HepG2 (cell line): Measurements from ENCODE around the gene KDELR3. TPM values are rescaled to one million over a fixed set of nuclear protein-coding genes. Genes with fewer than 3 reads are reported as not detected.

ENCODE experiments used
- PCBP2 ChIP-seq: fragments of 200-400 bp; formaldehyde crosslinking; optimal IDR thresholded peaks from 2 replicates; pipeline ENCODE3; 2018; ENCODE audit warnings: low read length, low read depth; ENCODE audit not compliant: poor library complexity, severe bottlenecking
- RBFOX2 ChIP-seq: fragments of 200-400 bp; formaldehyde crosslinking; IDR thresholded peaks from 2 replicates; pipeline ENCODE4 v1.6.1; 2017; ENCODE audit warnings: low read depth, mild to moderate bottlenecking, low read length
- TBX3 ChIP-seq: fragments of 450-650 bp; IDR thresholded peaks from 2 replicates; pipeline ENCODE4 v1.6.1; 2017; ENCODE audit warnings: antibody characterized with exemption, mild to moderate bottlenecking, inconsistent platforms, borderline replicate concordance
- TRIM24 ChIP-seq: sonication (generic); formaldehyde crosslinking; IDR thresholded peaks from 2 replicates; pipeline ENCODE4 v1.8.0; 2022; ENCODE audit warnings: mild to moderate bottlenecking, missing genetic modification reagents
- ZFP36L2 ChIP-seq: sonication (generic); formaldehyde crosslinking; IDR thresholded peaks from 2 replicates; pipeline ENCODE4 v1.4.0; 2020; ENCODE audit warnings: missing genetic modification reagents
- ZMAT3 ChIP-seq: sonication (generic); formaldehyde crosslinking; conservative IDR thresholded peaks from 2 replicates; pipeline ENCODE4 v1.7.0; 2021; ENCODE audit warnings: missing genetic modification reagents
- ZNF432 ChIP-seq: sonication (generic); formaldehyde crosslinking; IDR thresholded peaks from 2 replicates; pipeline ENCODE4 v1.5.0; 2020; ENCODE audit warnings: missing genetic modification reagents, mild to moderate bottlenecking, borderline replicate concordance
- ZNF629 ChIP-seq: sonication (generic); formaldehyde crosslinking; conservative IDR thresholded peaks from 2 replicates; pipeline ENCODE4 v1.5.0; 2020; ENCODE audit warnings: missing genetic modification reagents
- polyA plus RNA-seq, 8 experiments: library from polyadenylated mRNA; depleted of rRNA in 3 of 8; stranded (reverse) in 7 of 8; unstranded in 1 of 8; fragments of >200 nt; fragmentation: Illumina TruSeq in 4 of 8; extraction: Trizol in 4 of 8; gene quantifications; 2 replicates each; pipeline versions ENCODE4 v1.2.1 to v1.2.3, GENCODE V29; 2011 to 2016; ENCODE audit warnings: low read depth in 4 of 8, missing spikeins in 1 of 8, mixed read lengths in 1 of 8; ENCODE audit not compliant: insufficient read depth in 1 of 8
- total RNA-seq, 5 experiments: library from RNA; depleted of rRNA; stranded (reverse); fragments of >200 nt; fragmentation: Illumina TruSeq; extraction: Trizol; gene quantifications; 2 replicates each; pipeline ENCODE4 v1.2.3, GENCODE V29; 2016; ENCODE audit warnings: low read depth in 1 of 5
- TF ChIP-seq, protein P1 (sequence below): sonication (generic); formaldehyde crosslinking; IDR thresholded peaks from 2 replicates; pipeline ENCODE4 v1.8.1; 2023; ENCODE audit warnings: mild to moderate bottlenecking, missing genetic modification reagents
- TF ChIP-seq, protein P2 (sequence below): IDR thresholded peaks from 2 replicates; pipeline ENCODE4 v1.6.1; 2016
- TF ChIP-seq, protein P3 (sequence below): sonication (generic); formaldehyde crosslinking; IDR thresholded peaks from 2 replicates; pipeline ENCODE4 v1.8.0; 2022; ENCODE audit warnings: missing genetic modification reagents, mild to moderate bottlenecking, borderline replicate concordance
- TF ChIP-seq, protein P4 (sequence below): sonication (generic); formaldehyde crosslinking; IDR thresholded peaks from 2 replicates; pipeline ENCODE4 v1.4.0; 2020; ENCODE audit warnings: mild to moderate bottlenecking, missing genetic modification reagents
- TF ChIP-seq, protein P5 (sequence below): sonication (generic); formaldehyde crosslinking; IDR thresholded peaks from 2 replicates; pipeline ENCODE4 v1.5.1; 2020; ENCODE audit warnings: missing genetic modification reagents, mild to moderate bottlenecking, borderline replicate concordance
- TF ChIP-seq, protein P6 (sequence below): sonication (generic); formaldehyde crosslinking; IDR thresholded peaks from 2 replicates; pipeline ENCODE4 v1.5.0; 2020; ENCODE audit warnings: mild to moderate bottlenecking, missing genetic modification reagents

The KDELR3 gene
- total and polyA plus RNA-seq, 2 of the 13 experiments (the other 11 are each of a cell fraction or from before 2014, with no cell fraction given): 24.2 to 65.7 TPM

DNA sequence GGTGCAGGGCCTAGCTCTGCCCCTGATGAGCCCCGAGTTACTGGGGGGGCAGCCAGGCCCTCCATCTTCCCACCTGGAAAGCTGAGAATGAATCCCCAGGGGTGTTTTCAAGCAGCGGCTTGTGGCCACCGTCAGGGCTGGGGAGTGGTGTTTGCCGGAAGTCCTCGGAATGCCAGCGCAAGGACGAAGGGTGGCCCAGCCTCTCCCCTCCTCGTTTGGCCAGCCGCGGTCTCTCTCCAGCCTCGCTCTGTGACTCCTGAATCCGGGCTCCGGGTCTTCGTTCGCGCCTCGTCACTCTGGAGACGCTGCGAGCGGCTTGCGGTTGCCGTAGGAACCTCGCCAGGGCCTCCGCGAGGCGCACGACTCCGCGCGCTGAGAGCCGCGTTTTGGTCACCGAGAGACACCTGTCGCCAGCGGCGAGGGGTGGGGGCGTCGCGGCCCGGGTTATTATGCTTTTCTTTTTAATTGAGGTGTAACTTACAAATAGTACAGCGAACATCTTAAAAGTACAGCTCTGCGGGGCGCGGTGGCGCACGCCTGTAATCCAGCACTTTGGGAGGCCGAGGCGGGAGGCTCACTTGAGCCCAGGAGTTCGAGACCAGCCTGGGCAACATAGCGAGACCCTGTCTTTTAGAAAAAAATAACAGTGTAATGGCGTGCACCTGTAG, 6.3 kb upstream of the KDELR3 start (continued):
- no peak for TF ChIP-seq ZNF432 (CRISPR knock-in tag)
- TF ChIP-seq, protein P1, sequence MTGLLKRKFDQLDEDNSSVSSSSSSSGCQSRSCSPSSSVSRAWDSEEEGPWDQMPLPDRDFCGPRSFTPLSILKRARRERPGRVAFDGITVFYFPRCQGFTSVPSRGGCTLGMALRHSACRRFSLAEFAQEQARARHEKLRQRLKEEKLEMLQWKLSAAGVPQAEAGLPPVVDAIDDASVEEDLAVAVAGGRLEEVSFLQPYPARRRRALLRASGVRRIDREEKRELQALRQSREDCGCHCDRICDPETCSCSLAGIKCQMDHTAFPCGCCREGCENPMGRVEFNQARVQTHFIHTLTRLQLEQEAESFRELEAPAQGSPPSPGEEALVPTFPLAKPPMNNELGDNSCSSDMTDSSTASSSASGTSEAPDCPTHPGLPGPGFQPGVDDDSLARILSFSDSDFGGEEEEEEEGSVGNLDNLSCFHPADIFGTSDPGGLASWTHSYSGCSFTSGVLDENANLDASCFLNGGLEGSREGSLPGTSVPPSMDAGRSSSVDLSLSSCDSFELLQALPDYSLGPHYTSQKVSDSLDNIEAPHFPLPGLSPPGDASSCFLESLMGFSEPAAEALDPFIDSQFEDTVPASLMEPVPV (CRISPR knock-in tag): no peak
- peak; percentile 30; the same call in 1 of the 2 replicates for TF ChIP-seq ZNF629 (CRISPR knock-in tag)
- TF ChIP-seq, protein P2, sequence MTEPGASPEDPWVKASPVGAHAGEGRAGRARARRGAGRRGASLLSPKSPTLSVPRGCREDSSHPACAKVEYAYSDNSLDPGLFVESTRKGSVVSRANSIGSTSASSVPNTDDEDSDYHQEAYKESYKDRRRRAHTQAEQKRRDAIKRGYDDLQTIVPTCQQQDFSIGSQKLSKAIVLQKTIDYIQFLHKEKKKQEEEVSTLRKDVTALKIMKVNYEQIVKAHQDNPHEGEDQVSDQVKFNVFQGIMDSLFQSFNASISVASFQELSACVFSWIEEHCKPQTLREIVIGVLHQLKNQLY: peak; percentile 39; the same call in 1 of the 2 replicates
- TF ChIP-seq ZMAT3 (CRISPR knock-in tag): no peak
- TF ChIP-seq PCBP2: no peak
- TF ChIP-seq ZFP36L2 (CRISPR knock-in tag): no peak
- TF ChIP-seq, protein P3, sequence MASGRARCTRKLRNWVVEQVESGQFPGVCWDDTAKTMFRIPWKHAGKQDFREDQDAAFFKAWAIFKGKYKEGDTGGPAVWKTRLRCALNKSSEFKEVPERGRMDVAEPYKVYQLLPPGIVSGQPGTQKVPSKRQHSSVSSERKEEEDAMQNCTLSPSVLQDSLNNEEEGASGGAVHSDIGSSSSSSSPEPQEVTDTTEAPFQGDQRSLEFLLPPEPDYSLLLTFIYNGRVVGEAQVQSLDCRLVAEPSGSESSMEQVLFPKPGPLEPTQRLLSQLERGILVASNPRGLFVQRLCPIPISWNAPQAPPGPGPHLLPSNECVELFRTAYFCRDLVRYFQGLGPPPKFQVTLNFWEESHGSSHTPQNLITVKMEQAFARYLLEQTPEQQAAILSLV (CRISPR knock-in tag): no peak
- no peak for TF ChIP-seq TBX3
- TF ChIP-seq TRIM24: no peak
- TF ChIP-seq, protein P4, sequence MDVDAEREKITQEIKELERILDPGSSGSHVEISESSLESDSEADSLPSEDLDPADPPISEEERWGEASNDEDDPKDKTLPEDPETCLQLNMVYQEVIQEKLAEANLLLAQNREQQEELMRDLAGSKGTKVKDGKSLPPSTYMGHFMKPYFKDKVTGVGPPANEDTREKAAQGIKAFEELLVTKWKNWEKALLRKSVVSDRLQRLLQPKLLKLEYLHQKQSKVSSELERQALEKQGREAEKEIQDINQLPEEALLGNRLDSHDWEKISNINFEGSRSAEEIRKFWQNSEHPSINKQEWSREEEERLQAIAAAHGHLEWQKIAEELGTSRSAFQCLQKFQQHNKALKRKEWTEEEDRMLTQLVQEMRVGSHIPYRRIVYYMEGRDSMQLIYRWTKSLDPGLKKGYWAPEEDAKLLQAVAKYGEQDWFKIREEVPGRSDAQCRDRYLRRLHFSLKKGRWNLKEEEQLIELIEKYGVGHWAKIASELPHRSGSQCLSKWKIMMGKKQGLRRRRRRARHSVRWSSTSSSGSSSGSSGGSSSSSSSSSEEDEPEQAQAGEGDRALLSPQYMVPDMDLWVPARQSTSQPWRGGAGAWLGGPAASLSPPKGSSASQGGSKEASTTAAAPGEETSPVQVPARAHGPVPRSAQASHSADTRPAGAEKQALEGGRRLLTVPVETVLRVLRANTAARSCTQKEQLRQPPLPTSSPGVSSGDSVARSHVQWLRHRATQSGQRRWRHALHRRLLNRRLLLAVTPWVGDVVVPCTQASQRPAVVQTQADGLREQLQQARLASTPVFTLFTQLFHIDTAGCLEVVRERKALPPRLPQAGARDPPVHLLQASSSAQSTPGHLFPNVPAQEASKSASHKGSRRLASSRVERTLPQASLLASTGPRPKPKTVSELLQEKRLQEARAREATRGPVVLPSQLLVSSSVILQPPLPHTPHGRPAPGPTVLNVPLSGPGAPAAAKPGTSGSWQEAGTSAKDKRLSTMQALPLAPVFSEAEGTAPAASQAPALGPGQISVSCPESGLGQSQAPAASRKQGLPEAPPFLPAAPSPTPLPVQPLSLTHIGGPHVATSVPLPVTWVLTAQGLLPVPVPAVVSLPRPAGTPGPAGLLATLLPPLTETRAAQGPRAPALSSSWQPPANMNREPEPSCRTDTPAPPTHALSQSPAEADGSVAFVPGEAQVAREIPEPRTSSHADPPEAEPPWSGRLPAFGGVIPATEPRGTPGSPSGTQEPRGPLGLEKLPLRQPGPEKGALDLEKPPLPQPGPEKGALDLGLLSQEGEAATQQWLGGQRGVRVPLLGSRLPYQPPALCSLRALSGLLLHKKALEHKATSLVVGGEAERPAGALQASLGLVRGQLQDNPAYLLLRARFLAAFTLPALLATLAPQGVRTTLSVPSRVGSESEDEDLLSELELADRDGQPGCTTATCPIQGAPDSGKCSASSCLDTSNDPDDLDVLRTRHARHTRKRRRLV (CRISPR knock-in tag): no peak
- TF ChIP-seq, protein P5, sequence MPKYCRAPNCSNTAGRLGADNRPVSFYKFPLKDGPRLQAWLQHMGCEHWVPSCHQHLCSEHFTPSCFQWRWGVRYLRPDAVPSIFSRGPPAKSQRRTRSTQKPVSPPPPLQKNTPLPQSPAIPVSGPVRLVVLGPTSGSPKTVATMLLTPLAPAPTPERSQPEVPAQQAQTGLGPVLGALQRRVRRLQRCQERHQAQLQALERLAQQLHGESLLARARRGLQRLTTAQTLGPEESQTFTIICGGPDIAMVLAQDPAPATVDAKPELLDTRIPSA (CRISPR knock-in tag): no peak
- TF ChIP-seq RBFOX2: no peak
- TF ChIP-seq, protein P6, sequence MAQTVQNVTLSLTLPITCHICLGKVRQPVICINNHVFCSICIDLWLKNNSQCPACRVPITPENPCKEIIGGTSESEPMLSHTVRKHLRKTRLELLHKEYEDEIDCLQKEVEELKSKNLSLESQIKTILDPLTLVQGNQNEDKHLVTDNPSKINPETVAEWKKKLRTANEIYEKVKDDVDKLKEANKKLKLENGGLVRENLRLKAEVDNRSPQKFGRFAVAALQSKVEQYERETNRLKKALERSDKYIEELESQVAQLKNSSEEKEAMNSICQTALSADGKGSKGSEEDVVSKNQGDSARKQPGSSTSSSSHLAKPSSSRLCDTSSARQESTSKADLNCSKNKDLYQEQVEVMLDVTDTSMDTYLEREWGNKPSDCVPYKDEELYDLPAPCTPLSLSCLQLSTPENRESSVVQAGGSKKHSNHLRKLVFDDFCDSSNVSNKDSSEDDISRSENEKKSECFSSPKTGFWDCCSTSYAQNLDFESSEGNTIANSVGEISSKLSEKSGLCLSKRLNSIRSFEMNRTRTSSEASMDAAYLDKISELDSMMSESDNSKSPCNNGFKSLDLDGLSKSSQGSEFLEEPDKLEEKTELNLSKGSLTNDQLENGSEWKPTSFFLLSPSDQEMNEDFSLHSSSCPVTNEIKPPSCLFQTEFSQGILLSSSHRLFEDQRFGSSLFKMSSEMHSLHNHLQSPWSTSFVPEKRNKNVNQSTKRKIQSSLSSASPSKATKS (CRISPR knock-in tag): no peak
